GM21528 (cell line): ENCODE data around the gene ZNF491.
"Not testable (repeated sequence)": the region's sequence is repeated elsewhere in the genome, so short reads cannot be mapped to it uniquely, and the experiment has no call there.

Experiments
- ATAC-seq: cut with Tn5 transposase; IDR thresholded peaks from one replicate; pipeline ENCODE4 v1.9.1; 2021; ENCODE audit warnings: mild to moderate bottlenecking, moderate library complexity; ENCODE audit not compliant: unreplicated experiment, low FRiP score

The ZNF491 gene

DNA sequence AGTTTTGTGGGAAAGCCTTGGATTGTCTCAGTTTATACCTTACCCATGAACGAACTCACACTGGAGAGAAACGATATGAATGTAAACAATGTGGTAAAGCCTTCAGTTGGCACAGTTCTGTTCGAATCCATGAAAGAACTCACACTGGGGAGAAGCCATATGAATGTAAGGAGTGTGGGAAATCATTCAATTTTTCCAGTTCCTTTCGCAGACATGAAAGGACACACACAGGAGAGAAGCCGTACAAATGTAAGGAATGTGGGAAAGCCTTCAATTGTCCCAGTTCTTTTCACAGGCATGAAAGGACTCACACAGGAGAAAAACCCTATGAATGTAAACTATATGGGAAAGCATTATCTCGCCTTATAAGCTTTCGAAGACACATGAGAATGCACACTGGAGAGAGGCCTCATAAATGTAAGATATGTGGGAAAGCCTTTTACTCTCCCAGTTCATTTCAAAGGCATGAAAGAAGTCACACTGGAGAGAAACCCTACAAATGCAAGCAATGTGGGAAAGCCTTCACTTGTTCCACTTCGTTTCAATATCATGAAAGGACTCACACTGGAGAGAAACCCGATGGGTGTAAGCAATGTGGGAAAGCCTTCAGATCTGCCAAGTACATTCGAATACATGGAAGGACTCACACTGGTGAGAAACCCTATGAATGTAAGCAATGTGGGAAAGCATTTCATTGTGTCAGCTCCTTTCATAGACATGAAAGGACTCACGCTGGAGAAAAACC, 8.2 kb downstream of the ZNF491 start:
- no peak for ATAC-seq

DNA sequence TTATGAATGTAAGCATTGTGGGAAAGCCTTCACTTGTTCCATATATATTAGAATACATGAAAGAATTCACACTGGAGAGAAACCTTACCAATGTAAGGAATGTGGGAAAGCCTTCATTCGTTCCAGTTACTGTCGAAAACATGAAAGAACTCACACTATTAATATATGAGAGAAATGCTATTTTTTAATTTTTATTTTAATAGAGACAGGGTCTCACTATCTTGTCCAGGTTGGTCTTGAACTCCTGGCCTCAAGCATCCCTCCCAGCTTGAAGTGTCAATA, 8.7 kb downstream of the ZNF491 start:
- no peak for ATAC-seq

DNA sequence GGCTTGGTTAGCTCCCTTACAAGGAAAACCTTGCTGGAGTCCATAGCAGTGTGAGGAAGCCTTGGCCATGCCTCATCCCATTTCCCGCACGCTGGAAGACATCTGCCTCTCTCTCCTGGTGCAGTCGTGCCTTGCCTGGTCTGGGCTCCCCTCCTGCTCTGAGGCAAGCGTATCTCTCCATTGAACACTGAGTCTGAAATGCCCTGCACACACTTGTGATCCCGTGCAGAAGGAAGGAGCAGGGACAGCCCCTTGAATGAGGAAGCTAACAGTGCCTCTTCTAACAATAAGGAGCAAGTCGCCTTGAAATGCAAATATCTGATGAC, 15.3 kb downstream of the ZNF491 start:
- ATAC-seq, result peak; percentile 48

DNA sequence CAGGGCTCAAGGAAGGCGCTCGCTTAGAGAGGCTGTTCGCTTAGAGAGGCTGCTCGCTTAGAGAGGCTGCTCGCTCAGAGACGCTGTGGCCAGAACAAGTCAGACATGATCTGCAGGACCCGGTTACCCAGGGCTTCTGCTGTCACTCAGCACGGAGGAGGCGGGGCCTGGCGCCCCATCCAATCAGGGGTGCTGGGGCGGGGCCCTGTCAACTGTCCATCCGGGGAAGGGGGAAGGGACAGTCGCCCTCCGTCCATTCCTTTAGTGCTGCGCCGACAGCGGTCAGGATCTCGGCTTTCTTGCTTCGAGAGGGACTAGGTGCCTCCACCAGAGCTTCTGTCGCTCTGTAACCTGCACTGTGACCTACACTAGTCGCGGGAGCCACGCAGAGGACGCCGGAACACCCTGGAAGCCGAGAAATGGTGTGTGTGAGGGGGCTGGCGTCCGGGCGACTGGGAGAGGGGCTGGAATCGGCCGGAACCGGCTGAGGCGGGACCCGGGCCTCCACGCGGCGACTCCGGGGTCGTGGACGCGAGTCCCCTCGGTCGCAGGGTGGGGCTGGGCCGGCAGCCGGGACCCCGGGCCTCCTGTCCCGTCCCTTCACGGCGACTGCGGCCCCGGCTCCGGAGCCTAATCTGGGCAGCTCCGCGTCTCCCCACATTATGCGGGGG, 15.8 kb downstream of the ZNF491 start, which contains the start of gene ZNF440:
Gene ZNF440 (plus strand): TSS at position 245 of the 671 bp plus-strand sequence. CDS start 175 bp downstream, at position 420.
- ATAC-seq, result peak; percentile 87

DNA sequence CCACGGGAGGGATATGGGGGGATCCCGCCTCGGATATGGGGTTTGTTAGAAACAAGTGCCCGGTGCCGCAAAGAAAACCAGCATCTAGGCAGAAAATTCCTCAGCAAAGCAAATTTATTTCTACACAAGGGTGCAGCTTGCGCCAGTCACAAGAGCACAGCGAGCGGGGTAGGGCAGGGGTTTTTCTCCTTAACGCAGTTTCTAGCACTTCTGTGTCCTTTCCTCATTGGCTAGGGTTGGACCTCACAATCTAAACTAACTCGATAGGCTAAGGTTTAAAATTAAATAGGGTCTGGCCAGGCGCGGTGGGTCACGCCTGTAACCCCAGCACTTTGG, 16.3 kb downstream of the ZNF491 start:
- no peak for ATAC-seq

DNA sequence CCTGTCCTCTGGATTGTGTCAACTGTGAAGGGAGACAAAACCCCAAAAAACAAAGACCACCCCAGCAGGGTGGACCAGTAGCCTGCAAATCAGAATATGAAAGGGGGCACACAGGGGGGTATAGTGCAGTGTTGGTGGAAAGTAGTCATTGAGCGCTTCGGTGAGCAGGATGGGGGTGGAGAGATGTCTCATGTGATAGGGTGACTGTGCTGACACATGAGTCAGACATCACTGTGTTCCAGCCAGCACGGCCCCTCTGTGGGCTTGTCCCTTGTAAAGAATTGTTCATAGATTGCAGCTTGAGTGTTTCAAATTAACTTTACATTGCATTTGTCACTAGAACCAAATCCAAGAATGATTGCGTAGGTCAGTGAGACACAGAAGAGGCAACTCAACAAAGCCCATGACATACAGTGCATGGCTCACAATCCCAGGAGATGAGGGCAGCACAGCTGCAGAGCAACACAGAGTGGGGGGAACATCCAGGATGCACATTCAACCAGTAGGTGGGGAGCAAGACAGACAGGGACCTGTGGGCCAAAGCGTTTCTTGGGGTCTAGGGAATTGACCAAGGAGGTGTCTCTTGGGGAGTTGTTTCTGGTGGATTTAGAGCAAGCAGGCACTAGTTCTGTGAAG, 23.3 kb downstream of the ZNF491 start:
- no peak for ATAC-seq

DNA sequence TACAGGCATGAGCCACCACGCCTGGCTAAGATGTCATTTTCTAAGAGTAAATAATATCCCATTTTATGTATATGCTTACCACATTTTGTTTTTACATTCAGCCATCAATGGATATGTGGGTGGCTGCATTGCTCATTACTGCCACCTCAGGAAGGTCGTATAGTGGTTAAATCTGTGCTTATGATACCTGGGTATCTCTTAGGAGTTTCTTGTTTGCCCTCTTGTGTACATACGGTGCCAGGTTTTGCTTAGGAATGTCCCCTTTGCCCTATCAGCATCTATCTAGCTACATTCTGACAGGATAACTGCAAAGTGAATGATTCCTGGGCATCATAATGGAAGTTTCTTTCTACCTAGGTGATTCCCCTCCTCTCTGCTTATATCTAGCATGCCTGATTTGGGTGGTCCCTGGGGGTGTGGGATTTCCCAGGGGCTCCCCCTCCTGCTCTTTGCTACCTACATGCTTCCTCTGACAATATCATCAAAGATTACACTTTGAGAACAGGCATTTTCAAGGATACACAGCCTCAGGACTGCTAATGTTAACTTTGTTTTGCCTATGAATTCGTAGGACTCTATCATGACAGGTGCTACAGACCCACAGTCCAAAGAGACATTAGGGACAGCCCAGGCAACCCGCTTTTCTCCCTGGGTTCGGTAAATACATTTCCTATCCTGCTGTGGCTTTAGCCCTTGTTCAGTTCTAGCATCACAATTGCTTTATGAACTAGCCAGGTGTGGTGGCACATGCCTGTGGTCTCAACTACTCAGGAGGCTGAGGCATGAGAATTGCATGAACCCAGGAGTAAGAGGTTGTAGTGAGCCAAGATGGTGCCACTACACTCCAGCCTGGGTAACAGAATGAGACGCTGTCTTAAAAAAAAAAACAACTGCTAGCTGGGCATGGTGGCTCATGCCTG, 30.9 kb downstream of the ZNF491 start:
- not testable (repeated sequence) for ATAC-seq

DNA sequence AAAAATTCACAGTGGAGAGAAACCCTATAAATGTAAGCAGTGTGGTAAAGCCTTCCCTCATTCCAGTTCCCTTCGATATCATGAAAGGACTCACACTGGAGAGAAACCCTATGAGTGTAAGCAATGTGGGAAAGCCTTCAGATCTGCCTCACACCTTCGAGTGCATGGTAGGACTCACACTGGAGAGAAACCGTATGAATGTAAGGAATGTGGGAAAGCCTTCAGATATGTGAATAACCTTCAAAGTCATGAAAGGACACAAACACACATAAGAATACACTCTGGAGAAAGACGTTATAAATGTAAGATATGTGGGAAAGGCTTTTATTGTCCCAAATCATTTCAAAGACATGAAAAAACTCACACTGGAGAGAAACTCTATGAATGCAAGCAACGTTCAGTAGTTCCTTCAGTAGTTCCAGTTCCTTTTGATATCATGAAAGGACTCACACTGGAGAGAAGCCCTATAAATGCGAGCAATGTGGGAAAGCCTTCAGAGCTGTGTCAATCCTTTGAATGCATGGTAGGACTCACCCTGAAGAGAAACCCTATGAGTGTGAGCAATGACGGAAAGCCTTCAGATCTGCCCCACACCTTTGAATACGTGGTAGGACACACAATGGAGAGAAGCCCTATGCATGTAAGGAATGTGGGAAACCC, 34.1 kb downstream of the ZNF491 start:
- no peak for ATAC-seq

DNA sequence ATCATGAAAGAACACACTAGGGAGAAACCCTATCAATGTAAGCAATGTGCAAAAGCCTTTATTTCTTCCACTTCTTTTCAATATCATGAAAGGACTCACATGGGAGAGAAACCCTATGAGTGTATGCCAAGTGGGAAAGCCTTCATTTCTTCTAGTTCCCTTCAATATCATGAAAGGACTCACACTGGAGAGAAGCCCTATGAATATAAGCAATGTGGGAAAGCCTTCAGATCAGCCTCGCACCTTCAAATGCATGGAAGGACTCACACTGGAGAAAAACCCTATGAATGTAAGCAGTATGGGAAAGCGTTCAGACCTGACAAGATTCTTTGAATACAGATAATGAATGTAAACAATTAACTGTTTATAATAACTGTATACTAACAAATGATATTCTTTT, 35.2 kb downstream of the ZNF491 start:
- no peak for ATAC-seq

DNA sequence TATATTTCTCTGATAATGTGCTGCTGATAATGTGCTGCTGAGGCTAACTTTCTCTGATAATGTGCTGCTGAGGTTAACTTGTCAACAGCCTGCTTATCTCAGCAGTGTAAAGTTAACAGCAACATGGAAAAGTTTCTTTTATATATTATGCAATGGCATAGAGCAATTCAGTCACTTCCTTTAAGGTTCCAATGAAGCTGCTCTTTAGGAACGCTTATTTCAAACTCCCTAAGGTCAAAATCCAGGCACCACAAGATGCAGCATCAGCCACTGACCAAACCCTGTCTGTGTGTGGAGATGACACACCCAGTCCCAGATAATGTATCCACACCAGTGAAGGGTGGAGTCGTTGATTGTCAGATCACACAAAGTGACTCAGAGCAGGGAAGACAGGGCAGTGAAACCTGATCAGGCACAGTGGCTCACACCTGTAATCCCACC, 37.3 kb downstream of the ZNF491 start:
- not testable (repeated sequence) for ATAC-seq

DNA sequence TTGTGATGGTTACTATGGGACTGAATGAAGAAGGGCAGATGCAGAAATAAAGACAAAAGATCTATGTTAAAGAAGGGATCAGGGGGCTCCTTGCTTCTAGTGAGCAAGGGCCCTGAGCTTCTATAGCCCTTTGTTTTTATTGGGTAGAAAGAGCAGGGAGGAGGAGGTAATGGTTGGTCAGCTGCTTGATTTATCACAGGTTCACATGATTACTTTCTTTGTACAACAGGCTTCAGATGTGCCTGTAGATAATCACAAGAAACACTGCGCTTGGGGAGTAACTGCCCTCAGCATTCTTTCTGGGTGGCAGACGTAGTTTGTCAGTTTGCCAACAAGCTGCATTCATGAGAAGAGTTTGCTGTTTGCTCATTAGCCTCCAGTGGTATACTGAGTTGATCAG, 45.4 kb downstream of the ZNF491 start:
- no peak for ATAC-seq

DNA sequence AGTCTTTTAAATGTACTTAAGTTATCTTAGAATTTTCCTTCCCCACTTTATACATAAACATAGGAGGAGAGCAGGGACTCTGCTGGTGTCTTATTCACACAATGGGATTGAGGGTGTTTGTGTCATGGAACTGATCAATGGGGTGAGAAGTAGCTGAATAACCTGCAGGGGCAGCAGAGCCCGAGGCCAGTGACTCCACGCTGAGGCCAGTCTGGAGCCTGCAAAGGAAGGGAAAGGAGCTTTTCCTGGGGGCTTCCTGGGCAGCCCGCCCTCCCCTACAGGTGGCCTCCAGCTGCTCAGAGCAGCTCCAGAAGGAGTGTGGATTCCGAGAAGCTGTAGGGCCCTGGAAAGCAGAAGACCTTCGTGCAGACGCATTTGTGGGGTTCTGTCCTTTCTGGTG, 49.3 kb downstream of the ZNF491 start:
- ATAC-seq, result not testable (repeated sequence)

DNA sequence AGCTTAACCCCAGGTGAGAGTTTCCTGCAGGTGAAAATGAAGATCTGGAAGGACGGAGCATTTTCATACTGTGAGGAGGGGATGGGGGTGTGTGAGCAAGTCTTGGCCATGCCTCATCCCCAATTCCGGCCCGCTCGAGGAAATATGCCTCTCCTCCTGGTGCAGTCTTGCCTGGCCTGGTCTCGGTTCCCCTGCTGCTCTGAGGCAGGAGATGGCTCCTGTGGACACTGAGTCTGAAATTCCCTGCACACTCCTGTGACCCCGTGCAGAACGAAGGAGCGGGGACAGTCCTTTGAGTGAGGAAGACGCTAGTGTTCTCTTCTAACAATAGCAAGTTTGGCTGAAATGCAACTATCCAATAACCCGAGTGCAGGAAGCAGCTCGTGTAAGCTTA, 49.9 kb downstream of the ZNF491 start:
- no peak for ATAC-seq

DNA sequence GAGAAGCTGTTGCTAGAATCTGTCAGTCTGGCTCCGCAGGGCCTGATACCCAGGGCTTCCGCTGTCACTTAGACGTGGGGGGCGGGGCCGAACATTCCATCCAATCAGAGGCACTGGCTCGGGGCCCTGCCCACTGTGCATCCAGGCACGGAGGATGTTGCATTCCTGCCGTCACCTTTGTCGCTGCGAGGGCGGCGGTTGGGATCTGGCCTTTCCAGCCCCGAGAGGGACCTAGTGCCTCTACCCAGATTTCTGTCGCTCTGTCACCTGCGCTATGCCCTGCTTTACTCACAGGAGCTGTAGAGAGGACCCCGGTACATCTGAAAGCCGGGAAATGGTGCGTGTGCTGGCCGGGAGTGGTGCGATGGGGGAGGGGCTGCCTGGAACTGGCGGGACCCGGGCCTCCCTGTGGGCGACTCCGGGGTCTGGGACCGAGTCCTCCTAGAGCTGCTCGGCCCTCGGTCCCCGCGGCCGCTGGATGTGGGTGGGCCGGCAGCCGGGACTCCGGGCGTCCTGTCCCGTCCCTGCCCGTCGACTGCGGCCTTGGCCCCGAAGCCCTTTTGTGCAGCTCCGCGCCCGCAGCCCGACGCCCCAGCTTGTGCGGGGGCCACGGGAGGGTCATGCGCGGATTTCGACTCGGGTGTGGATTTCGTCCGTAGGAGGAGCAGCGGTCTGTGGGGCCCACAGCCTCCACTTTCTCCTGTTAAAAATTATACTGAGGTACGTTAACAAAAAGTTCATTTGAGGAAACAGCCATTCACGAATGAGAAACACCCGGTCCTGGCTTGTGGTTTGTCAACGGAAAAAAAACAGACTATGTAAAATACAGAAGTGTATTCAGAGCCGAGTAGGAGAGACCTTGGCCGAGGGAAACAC, 50.5 kb downstream of the ZNF491 start, which contains the start of gene ZNF439:
Gene ZNF439 (plus strand): TSS at position 133 of the 876 bp plus-strand sequence. CDS start 142 bp downstream, at position 275.
- ATAC-seq, result peak; percentile 79

DNA sequence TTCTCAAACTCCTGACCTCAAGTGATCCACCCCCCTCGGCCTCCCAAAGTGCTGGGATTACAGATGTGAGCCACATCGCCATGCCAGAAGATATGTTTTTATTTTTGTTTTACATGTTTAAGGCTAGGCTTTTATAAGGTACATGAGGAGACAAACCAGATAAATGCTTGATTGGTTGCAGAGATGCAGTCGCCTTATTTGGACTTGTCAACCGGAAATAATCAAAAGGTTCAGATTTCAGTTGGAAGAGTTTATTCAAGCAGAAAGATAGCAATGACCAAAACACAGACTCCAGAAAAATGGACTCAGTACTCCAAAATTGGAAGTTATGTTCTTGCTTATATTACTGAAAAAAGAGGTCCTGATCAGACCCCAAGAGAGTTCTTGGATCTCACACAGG, 52.0 kb downstream of the ZNF491 start:
- not testable (repeated sequence) for ATAC-seq

DNA sequence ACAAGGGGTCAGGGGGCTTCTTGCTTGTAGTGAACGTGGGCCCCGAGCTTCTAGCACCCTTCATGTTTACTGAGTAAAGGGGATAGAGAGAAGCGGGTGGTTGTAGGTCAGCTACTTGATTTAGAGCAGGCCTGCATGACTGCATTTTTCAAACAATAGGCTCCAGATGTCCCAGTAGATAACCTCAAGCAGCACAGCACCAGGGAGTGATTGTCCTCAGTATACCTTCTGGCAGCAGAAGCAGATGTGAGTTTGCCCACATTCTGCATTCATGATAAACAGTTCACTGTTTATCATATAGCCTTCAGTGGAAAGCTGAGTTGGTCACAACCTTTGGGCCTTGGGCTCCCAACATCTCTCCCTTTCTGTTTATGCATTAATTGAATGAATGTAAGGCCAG, 55.0 kb downstream of the ZNF491 start:
- no peak for ATAC-seq

DNA sequence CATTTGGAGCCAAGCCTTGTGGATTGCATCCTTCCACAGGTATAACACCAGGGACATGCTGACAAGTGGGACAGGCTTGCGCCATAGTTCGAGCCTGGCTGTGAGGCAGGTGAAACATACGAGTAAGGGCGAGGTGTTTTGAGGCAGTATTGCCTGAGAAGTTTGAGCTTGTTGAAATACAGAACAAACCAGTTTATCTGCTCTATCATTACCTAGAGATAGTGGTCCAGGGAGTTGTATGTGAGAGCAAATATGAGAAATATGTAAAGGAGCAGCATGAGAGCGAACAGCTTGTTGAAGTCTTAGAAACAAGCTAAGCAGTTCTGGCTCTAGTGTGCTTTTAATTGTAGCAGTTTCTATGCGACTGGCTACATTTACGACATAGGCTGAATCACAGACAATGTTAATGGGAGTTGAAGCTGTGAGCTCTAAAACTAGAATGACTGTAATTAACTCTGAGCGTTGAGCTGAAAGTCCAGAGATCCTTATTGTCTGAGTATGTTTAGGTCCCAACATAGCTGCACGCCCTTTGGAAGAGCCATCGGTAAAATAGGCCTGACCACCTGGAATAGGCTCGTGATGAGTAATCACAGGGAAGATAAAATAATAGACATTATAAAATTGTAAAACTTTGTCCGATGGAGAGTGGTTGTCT, 58.4 kb downstream of the ZNF491 start:
- ATAC-seq, result no peak
